GM11168 (cell line): ENCODE measurements around the gene KYAT1.
"Not testable (repeated sequence)": the region's sequence is repeated elsewhere in the genome, so short reads cannot be mapped to it uniquely, and the experiment has no call there.

Source experiments
- in situ Hi-C: fragments of 300-500 bp; cut with MboI; formaldehyde crosslinking; loops from one replicate; pipeline ENCODE4 v1.12.0; 2022; ENCODE audit warnings: low sequenced_read_pairs; ENCODE audit not compliant: unreplicated experiment

KYAT1 gene

GRCh38 chr9:128845186-128845931, 36.4 kb downstream of the KYAT1 start:
- in situ Hi-C loops: no loop called here

GRCh38 chr9:128843171-128843570, 38.6 kb downstream of the KYAT1 start:
- in situ Hi-C loops: not testable (repeated sequence)

GRCh38 chr9:128841694-128842492, 39.9 kb downstream of the KYAT1 start:
- in situ Hi-C loops: no loop called here

GRCh38 chr9:128840524-128840923, 41.2 kb downstream of the KYAT1 start:
- in situ Hi-C loops: no loop called here

- in situ Hi-C loops: no loop called here
Observed at GRCh38 chr9:128838338-128838737, 43.4 kb downstream of the KYAT1 start.

- in situ Hi-C loops: no loop called here
Observed at GRCh38 chr9:128836509-128837145, 45.1 kb downstream of the KYAT1 start.

GRCh38 chr9:128835246-128836210, 46.2 kb downstream of the KYAT1 start:
- in situ Hi-C loops: no loop called here

GRCh38 chr9:128833696-128834095, 48.1 kb downstream of the KYAT1 start:
- in situ Hi-C loops: no loop called here

- in situ Hi-C loops: no loop called here
Observed at GRCh38 chr9:128829477-128830251, 52.1 kb downstream of the KYAT1 start, which contains the start of gene SPOUT1. Gene SPOUT1, minus strand, starts transcription at chr9:128829794. Its CDS starts 14 bp downstream, at chr9:128829780.

GRCh38 chr9:128828719-128829452, 52.9 kb downstream of the KYAT1 start:
- in situ Hi-C loops: no loop called here

- in situ Hi-C loops: no loop called here
Observed at GRCh38 chr9:128828267-128828666, 53.5 kb downstream of the KYAT1 start.

GRCh38 chr9:128825923-128826700, 55.6 kb downstream of the KYAT1 start:
- in situ Hi-C loops: no loop called here

GRCh38 chr9:128824911-128825310, 56.8 kb downstream of the KYAT1 start:
- in situ Hi-C loops: no loop called here

- in situ Hi-C loops: no loop called here
Observed at GRCh38 chr9:128823903-128824406, 57.8 kb downstream of the KYAT1 start.

GRCh38 chr9:128823362-128823902, 58.3 kb downstream of the KYAT1 start:
- in situ Hi-C loops: no loop called here

- in situ Hi-C loops: no loop called here
Observed at GRCh38 chr9:128822407-128823042, 59.2 kb downstream of the KYAT1 start.
